DMS114 treated with DMSO at 0.1 percent for 48 hours (cell line): ENCODE data around the gene CIT.

ENCODE experiments used
- DNase-seq: peaks from one replicate; lab custom pipeline; 2025; ENCODE audit not compliant: unreplicated experiment; lab: John Stamatoyannopoulos, UW

Gene CIT

GRCh38 chr12:119808441-119808840 is 68.7 kb downstream of the CIT start:
- DNase-seq, result no peak

- no peak for DNase-seq
These were observed 69.7 kb downstream of the CIT start for GRCh38 chr12:119807380-119807779.

GRCh38 chr12:119804011-119804641 is 73.0 kb downstream of the CIT start:
- no peak for DNase-seq

- peak; percentile 18 for DNase-seq
These were observed 73.7 kb downstream of the CIT start for GRCh38 chr12:119803381-119803791.

GRCh38 chr12:119802472-119802871 is 74.6 kb downstream of the CIT start:
- no peak for DNase-seq

- no peak for DNase-seq
These were observed 80.0 kb downstream of the CIT start for GRCh38 chr12:119797090-119797489.

GRCh38 chr12:119796292-119796691 is 80.8 kb downstream of the CIT start:
- no peak for DNase-seq

- no peak for DNase-seq
These were observed 85.7 kb downstream of the CIT start for GRCh38 chr12:119791453-119791852.

GRCh38 chr12:119788786-119789185 is 88.3 kb downstream of the CIT start:
- no peak for DNase-seq

GRCh38 chr12:119786539-119786938 is 90.6 kb downstream of the CIT start:
- DNase-seq, result no peak

- DNase-seq, result no peak
These were observed 92.4 kb downstream of the CIT start for GRCh38 chr12:119784673-119785072.

GRCh38 chr12:119783787-119784186 is 93.3 kb downstream of the CIT start:
- no peak for DNase-seq

- DNase-seq, result no peak
These were observed 95.3 kb downstream of the CIT start for GRCh38 chr12:119781804-119782203.

GRCh38 chr12:119780786-119781434 is 96.2 kb downstream of the CIT start:
- peak; percentile 13 for DNase-seq

- no peak for DNase-seq
These were observed 101.7 kb downstream of the CIT start for GRCh38 chr12:119775246-119775895.

GRCh38 chr12:119772431-119772830 is 104.7 kb downstream of the CIT start:
- no peak for DNase-seq

- no peak for DNase-seq
These were observed 107.0 kb downstream of the CIT start for GRCh38 chr12:119770146-119770545.

- no peak for DNase-seq
These were observed 114.5 kb downstream of the CIT start for GRCh38 chr12:119762619-119763018.

GRCh38 chr12:119758722-119759121 is 118.4 kb downstream of the CIT start:
- no peak for DNase-seq

- no peak for DNase-seq
These were observed 118.9 kb downstream of the CIT start for GRCh38 chr12:119758234-119758633.

GRCh38 chr12:119751961-119752360 is 125.2 kb downstream of the CIT start:
- no peak for DNase-seq

GRCh38 chr12:119749666-119750065 is 127.5 kb downstream of the CIT start:
- DNase-seq, result no peak
